HUES64 (cell line): ENCODE data around the gene SLC39A11.

ENCODE experiments used
- H3K27ac ChIP-seq: 2 replicates; pipeline ENCODE4 v1.7.0; 2013; ENCODE audit warnings: low read depth, low read length, inconsistent platforms
- H3K27me3 ChIP-seq: 2 replicates; pipeline ENCODE4 v1.6.1; 2013; ENCODE audit warnings: mild to moderate bottlenecking, low read length; ENCODE audit not compliant: insufficient read depth
- H3K36me3 ChIP-seq: 2 replicates; pipeline ENCODE4 v1.6.1; 2013; ENCODE audit warnings: mild to moderate bottlenecking, low read length; ENCODE audit not compliant: insufficient read depth
- H3K4me1 ChIP-seq: 2 replicates; pipeline ENCODE4 v1.6.1; 2013; ENCODE audit warnings: mild to moderate bottlenecking, low read length, moderate library complexity; ENCODE audit not compliant: insufficient read depth
- H3K4me3 ChIP-seq: 2 replicates; pipeline ENCODE4 v1.5.1; 2013; ENCODE audit warnings: mild to moderate bottlenecking, low read length, moderate library complexity
- H3K9ac ChIP-seq: 2 replicates; pipeline ENCODE4 v1.6.1; 2013; ENCODE audit warnings: mild to moderate bottlenecking, low read depth, low read length
- H3K9me3 ChIP-seq: 2 replicates; pipeline ENCODE4 v1.6.1; 2013; ENCODE audit warnings: low read depth, low read length; ENCODE audit not compliant: insufficient read depth
- WGBS: fragments of 150-250, 120-280 bp; methylation state at CpG from one replicate; pipeline ENCODE4 v1.1.7; 2013; ENCODE audit warnings: missing lambda C conversion rate; 5-methylcytosine and 5-hydroxymethylcytosine counted together

SLC39A11 gene

GRCh38 chr17:72606656-72607055, 485.8 kb downstream of the SLC39A11 start:
- Histone ChIP-seq H3K27ac (no peak overlapping the region), H3K9me3 (no peaks in the 10 kb centered on the region), H3K36me3 (no peaks in the 10 kb centered on the region), H3K4me3 (no peak overlapping the region), H3K9ac (no peak overlapping the region), H3K4me1 (peaks cover 12% of the 10 kb centered on the region), H3K27me3 (no peaks in the 10 kb centered on the region; the same call in 1 of the 2 replicates)

GRCh38 chr17:72605543-72605942, 486.9 kb downstream of the SLC39A11 start:
- no peak overlapping the region for H3K27ac ChIP-seq
- H3K4me1 ChIP-seq: peaks cover 12% of the 10 kb centered on the region
- H3K27me3 ChIP-seq: no peaks in the 10 kb centered on the region; the same call in 1 of the 2 replicates
- WGBS: 91% methylated on average over 1 of the region's 1 CpG
- H3K9me3 ChIP-seq: no peaks in the 10 kb centered on the region
- no peak overlapping the region for H3K9ac ChIP-seq
- no peaks in the 10 kb centered on the region for H3K36me3 ChIP-seq
- no peak overlapping the region for H3K4me3 ChIP-seq

- no peaks in the 10 kb centered on the region for H3K9me3 ChIP-seq
- H3K36me3 ChIP-seq: no peaks in the 10 kb centered on the region
- H3K9ac ChIP-seq: no peak overlapping the region
- no peak overlapping the region for H3K27ac ChIP-seq
- WGBS: 90% methylated on average over 11 of the region's 11 CpGs
- H3K4me3 ChIP-seq: no peak overlapping the region
- H3K27me3 ChIP-seq: no peaks in the 10 kb centered on the region; the same call in 1 of the 2 replicates
- peaks cover 12% of the 10 kb centered on the region for H3K4me1 ChIP-seq
Measured at GRCh38 chr17:72604518-72604917, 488.0 kb downstream of the SLC39A11 start.

GRCh38 chr17:72603420-72604242, 488.9 kb downstream of the SLC39A11 start:
- Histone ChIP-seq H3K36me3 (no peaks in the 10 kb centered on the region), H3K4me1 (peaks cover 12% of the 10 kb centered on the region), H3K27ac (peak overlapping the region; percentile 53; the same call in 1 of the 2 replicates), H3K9ac (no peak overlapping the region), H3K27me3 (no peaks in the 10 kb centered on the region; the same call in 1 of the 2 replicates), H3K4me3 (no peak overlapping the region), H3K9me3 (no peaks in the 10 kb centered on the region)
- 87% methylated on average over 7 of the region's 7 CpGs for WGBS

- Histone ChIP-seq H3K4me1 (peaks cover 12% of the 10 kb centered on the region), H3K9me3 (no peaks in the 10 kb centered on the region), H3K9ac (no peak overlapping the region), H3K27me3 (no peaks in the 10 kb centered on the region; the same call in 1 of the 2 replicates), H3K27ac (peak overlapping the region; percentile 53; the same call in 1 of the 2 replicates), H3K36me3 (no peaks in the 10 kb centered on the region), H3K4me3 (peak overlapping the region; percentile 12; the same call in 1 of the 2 replicates)
- WGBS: 17% methylated on average over 10 of the region's 12 CpGs
Measured at GRCh38 chr17:72602517-72603419, 489.7 kb downstream of the SLC39A11 start.

GRCh38 chr17:72600934-72601333, 491.6 kb downstream of the SLC39A11 start:
- no peaks in the 10 kb centered on the region; the same call in 1 of the 2 replicates for H3K27me3 ChIP-seq
- H3K27ac ChIP-seq: no peak overlapping the region
- no peak overlapping the region for H3K9ac ChIP-seq
- no peak overlapping the region for H3K4me3 ChIP-seq
- 84% methylated on average over 4 of the region's 4 CpGs for WGBS
- H3K4me1 ChIP-seq: peaks cover 12% of the 10 kb centered on the region
- H3K36me3 ChIP-seq: no peaks in the 10 kb centered on the region
- H3K9me3 ChIP-seq: no peaks in the 10 kb centered on the region

- H3K27me3 ChIP-seq: no peaks in the 10 kb centered on the region; the same call in 1 of the 2 replicates
- no peak overlapping the region for H3K9ac ChIP-seq
- H3K36me3 ChIP-seq: no peaks in the 10 kb centered on the region
- H3K4me1 ChIP-seq: peaks cover 12% of the 10 kb centered on the region
- H3K9me3 ChIP-seq: no peaks in the 10 kb centered on the region
- WGBS: 93% methylated on average over 4 of the region's 4 CpGs
- no peak overlapping the region for H3K4me3 ChIP-seq
- H3K27ac ChIP-seq: no peak overlapping the region
Measured at GRCh38 chr17:72599891-72600290, 492.6 kb downstream of the SLC39A11 start.

GRCh38 chr17:72598695-72599094, 493.8 kb downstream of the SLC39A11 start:
- no peak overlapping the region for H3K27ac ChIP-seq
- no peaks in the 10 kb centered on the region for H3K9me3 ChIP-seq
- H3K4me3 ChIP-seq: no peak overlapping the region
- 90% methylated on average over 6 of the region's 6 CpGs for WGBS
- no peaks in the 10 kb centered on the region for H3K36me3 ChIP-seq
- no peaks in the 10 kb centered on the region; the same call in 1 of the 2 replicates for H3K27me3 ChIP-seq
- H3K9ac ChIP-seq: no peak overlapping the region
- peaks cover 12% of the 10 kb centered on the region for H3K4me1 ChIP-seq

GRCh38 chr17:72597354-72598087, 495.0 kb downstream of the SLC39A11 start:
- Histone ChIP-seq H3K4me1 (peaks cover 2% of the 10 kb centered on the region), H3K27me3 (no peaks in the 10 kb centered on the region; the same call in 1 of the 2 replicates), H3K27ac (no peak overlapping the region), H3K9ac (no peak overlapping the region), H3K9me3 (no peaks in the 10 kb centered on the region), H3K36me3 (no peaks in the 10 kb centered on the region), H3K4me3 (no peak overlapping the region)
- 92% methylated on average over 8 of the region's 9 CpGs for WGBS
